Right lobe of liver (tissue), 6 donors: ENCODE results near the gene LAMC1. TPM values are rescaled to one million over a fixed set of nuclear protein-coding genes. Genes with fewer than 3 reads are reported as not detected.

Source experiments
- ATAC-seq, 4 donors: fragments of 200-7000 bp; cut with Tn5 transposase; one replicate each; pipeline ENCODE4 v1.9.1; 2020; ENCODE audit warnings: mild to moderate bottlenecking in 4 of 4, moderate library complexity in 4 of 4
- DNase-seq, 3 donors: peaks; one replicate each; pipeline ENCODE4 v3.0.0-alpha.2; 2020
- H3K27ac ChIP-seq, 3 donors: fragments of 200-600 bp; one replicate each; pipeline ENCODE4 v1.8.0; 2022
- H3K27me3 ChIP-seq, 2 donors: fragments of 200-600 bp; one replicate each; pipeline ENCODE4 v1.8.0; 2022
- H3K36me3 ChIP-seq, 4 donors: fragments of 200-600 bp; sonication (generic) in 1 of 4; one replicate each; pipeline versions ENCODE4 v1.5.1 to v1.8.0; 2017 to 2022; ENCODE audit warnings: control low read depth in 1 of 4
- H3K4me1 ChIP-seq, 4 donors: fragments of 200-600 bp; sonication (generic) in 1 of 4; one replicate each; pipeline versions ENCODE4 v1.5.1 to v1.8.0; 2017 to 2022; ENCODE audit warnings: control low read depth in 1 of 4
- H3K4me3 ChIP-seq, 3 donors: fragments of 200-600 bp; one replicate each; pipeline ENCODE4 v1.8.0; 2022
- H3K9me3 ChIP-seq, 4 donors: fragments of 200-600 bp; sonication (generic) in 1 of 4; one replicate each; pipeline versions ENCODE4 v1.5.1 to v1.8.0; 2017 to 2022; ENCODE audit warnings: control low read depth in 1 of 4
- CTCF ChIP-seq, 4 donors: fragments of 200-600 bp in 3 of 4; fragments of 450-650 bp in 1 of 4; IDR thresholded peaks; one replicate each; pipeline versions ENCODE4 v1.5.1 to v1.8.0; 2016 to 2022; ENCODE audit warnings: antibody characterized with exemption in 4 of 4, mild to moderate bottlenecking in 2 of 4
- POLR2A ChIP-seq: fragments of 450-650 bp; IDR thresholded peaks from one replicate; pipeline ENCODE4 v1.6.1; 2017; ENCODE audit warnings: antibody characterized with exemption, mild to moderate bottlenecking
- WGBS: methylation state at CpG from one replicate; pipeline ENCODE4 v1.1.6; 2018; ENCODE audit warnings: low coverage, low lambda C conversion rate; ENCODE audit not compliant: insufficient coverage; ENCODE audit errors: missing lambda C conversion rate; 5-methylcytosine and 5-hydroxymethylcytosine counted together
- intact Hi-C, 2 donors: fragments of 100-400 bp; cut with DNase I; formaldehyde crosslinking; loops; one replicate each; pipeline versions ENCODE4 v1.11.2 to v1.14.1; 2022
- total RNA-seq, 6 experiments: library from RNA; depleted of rRNA in 2 of 6; stranded (reverse); fragments of >200 nt in 2 of 6; fragmentation: NEBNext Ultra II Directional in 3 of 6; extraction: Animal tissue kit (Norgen Biotek cat#: 25700) in 3 of 6; gene quantifications; one replicate each; pipeline versions ENCODE4 v1.1.0 to v1.2.4, GENCODE V29; 2016 to 2023
- donor health status: DM: no; HTN: yes; CAD: no.
- donor health status: DM: no; HTN: no; CAD: no.
- donor health status: DM: no; HTN: no; CAD: no.
- donor health status: DM: no; HTN: yes; CAD: no.
- donor health status: DM: no; HTN: yes; CAD: no.

The LAMC1 gene
- total RNA-seq, 6 experiments from 2014 or later, result 18.5 to 53.2 (median 28.0) TPM

- Histone ChIP-seq H3K36me3 (no peaks in the 10 kb centered on the region), H3K9me3 (no peaks in the 10 kb centered on the region), H3K4me3 (no peak overlapping the region), H3K4me1 (peaks cover 0 to 11% (median 3%) of the 10 kb centered on the region in 4 donors), H3K27me3 (no peaks in the 10 kb centered on the region), H3K27ac (no peak overlapping the region)
- no peak for DNase-seq
- intact Hi-C loops, result no loop called here
- ATAC-seq, result no peak
- TF ChIP-seq POLR2A (no peak), CTCF (IDR thresholded peaks at IDR 0.05) (no peak)
- 68% methylated on average over 2 of the region's 2 CpGs for WGBS
Observed at GRCh38 chr1:183091181-183091580, 68.0 kb downstream of the LAMC1 start.

GRCh38 chr1:183092350-183092749 lies 69.1 kb downstream of the LAMC1 start:
- TF ChIP-seq CTCF (IDR thresholded peaks at IDR 0.05) (no peak), POLR2A (no peak)
- Histone ChIP-seq H3K4me1 (peaks cover 0 to 11% (median 3%) of the 10 kb centered on the region in 4 donors), H3K4me3 (no peak overlapping the region), H3K27ac (no peak overlapping the region), H3K9me3 (no peaks in the 10 kb centered on the region), H3K27me3 (no peaks in the 10 kb centered on the region), H3K36me3 (no peaks in the 10 kb centered on the region)
- intact Hi-C loops, result no loop called here
- no peak for ATAC-seq
- 100% methylated on average over 2 of the region's 2 CpGs for WGBS
- DNase-seq, result no peak

- TF ChIP-seq CTCF (IDR thresholded peaks at IDR 0.05), result no peak
- no peak for TF ChIP-seq POLR2A
- Histone ChIP-seq H3K36me3 (no peaks in the 10 kb centered on the region), H3K9me3 (no peaks in the 10 kb centered on the region), H3K4me1 (peaks cover 0 to 11% (median 5%) of the 10 kb centered on the region in 4 donors), H3K27me3 (no peaks in the 10 kb centered on the region), H3K27ac (no peak overlapping the region), H3K4me3 (no peak overlapping the region)
- 80% methylated on average over 3 of the region's 3 CpGs for WGBS
- DNase-seq (no peak), ATAC-seq (no peak)
- intact Hi-C loops, result no loop called here
Observed at GRCh38 chr1:183093066-183093668, 69.9 kb downstream of the LAMC1 start.

- ATAC-seq, result no peak
- Histone ChIP-seq H3K27ac (no peak overlapping the region), H3K27me3 (no peaks in the 10 kb centered on the region), H3K9me3 (no peaks in the 10 kb centered on the region), H3K4me1 (peaks cover 0 to 12% (median 5%) of the 10 kb centered on the region in 4 donors), H3K36me3 (no peaks in the 10 kb centered on the region), H3K4me3 (no peak overlapping the region)
- DNase-seq, result no peak
- WGBS, result 100% methylated on average over 1 of the region's 1 CpG
- intact Hi-C loops, result no loop called here
- TF ChIP-seq CTCF (IDR thresholded peaks at IDR 0.05) (no peak), POLR2A (no peak)
Observed at GRCh38 chr1:183093786-183094298, 70.6 kb downstream of the LAMC1 start.
